HL-60/S4 treated with phorbol 12-myristate 13-acetate at 8.2 ng/mL for 4 days and 3 days (cell line): ENCODE data around the gene SLC16A10.

Source experiments
- in situ Hi-C: fragments of 300-500 bp; cut with MboI; formaldehyde crosslinking; loops from 2 replicates; pipeline ENCODE4 v1.15.0; 2022; ENCODE audit warnings: low sequenced_read_pairs

Gene SLC16A10

DNA sequence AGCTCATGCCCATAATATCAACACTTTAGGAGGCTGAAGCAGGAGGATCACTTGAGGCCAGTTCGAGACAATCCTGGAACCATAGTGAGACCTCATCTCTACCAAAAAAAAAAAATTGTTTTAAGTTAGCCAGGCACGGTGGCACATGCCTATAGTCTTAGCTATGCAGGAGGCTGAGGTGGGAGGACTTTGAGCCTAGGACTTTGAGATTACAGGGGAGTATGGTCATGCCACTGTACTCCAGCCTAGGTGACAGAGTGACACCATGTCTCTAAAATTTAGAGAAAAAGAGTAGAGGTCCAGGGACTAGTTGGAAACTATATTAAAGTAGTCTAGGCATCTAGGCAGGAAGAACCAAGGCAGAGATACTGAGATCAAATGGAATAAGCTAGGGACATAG is 121.6 kb downstream of the SLC16A10 start:
- in situ Hi-C loops: no loop called here

DNA sequence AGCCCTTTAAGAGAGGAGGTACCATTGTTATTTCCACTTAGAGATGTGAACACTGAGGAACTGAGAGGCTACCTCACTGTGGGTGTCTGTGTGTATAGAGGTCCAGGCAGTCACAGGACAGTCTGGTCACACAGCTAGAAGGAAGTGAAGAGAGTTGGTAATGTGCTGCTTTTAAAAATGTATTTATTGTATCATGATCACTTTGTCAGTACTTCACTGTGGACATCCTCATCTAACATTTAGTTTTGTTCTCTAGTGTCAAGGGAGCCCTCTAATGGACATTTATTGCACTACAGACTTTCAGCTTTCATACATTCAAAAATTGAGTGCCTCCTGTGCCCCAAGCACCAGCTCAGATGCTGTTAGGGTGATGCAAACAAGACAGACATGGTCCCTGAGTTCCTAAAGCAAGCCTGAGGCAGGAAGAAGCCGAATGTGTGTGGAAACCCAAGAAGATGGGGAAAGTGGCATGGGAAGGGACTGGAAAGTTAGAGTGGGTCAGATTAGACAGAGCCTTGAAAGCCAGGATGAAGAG is 123.0 kb downstream of the SLC16A10 start:
- in situ Hi-C loops: no loop called here

DNA sequence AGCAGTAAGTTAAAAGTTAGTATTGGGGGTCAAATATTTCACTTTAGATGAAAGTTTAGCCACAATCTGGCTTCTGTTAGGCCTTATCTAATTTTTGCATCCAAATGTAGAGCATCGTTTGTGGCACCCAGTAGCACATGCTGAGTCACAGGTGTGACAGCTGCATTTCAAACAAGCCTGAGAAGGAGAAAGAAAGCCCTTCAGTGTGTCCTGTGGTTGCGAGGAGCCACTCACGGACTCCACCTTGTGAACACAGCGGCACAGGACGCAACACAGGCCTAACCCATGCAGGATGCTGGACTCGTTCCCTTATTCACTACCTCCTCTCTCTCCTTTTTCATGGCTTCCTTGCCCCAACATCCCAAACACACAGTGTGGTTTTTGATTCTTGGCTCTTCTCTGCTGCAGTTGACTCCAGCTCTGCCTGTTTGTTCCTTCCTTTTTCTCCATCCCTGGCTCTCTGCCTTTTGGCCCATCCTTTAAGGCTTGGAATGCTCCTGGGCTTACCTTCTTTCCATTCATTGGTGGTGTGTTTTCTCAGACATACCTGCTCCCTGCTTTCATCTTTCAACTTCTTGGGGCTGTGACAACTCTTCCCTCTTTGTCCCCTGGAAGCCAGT is 124.2 kb downstream of the SLC16A10 start:
- in situ Hi-C loops: no loop called here

DNA sequence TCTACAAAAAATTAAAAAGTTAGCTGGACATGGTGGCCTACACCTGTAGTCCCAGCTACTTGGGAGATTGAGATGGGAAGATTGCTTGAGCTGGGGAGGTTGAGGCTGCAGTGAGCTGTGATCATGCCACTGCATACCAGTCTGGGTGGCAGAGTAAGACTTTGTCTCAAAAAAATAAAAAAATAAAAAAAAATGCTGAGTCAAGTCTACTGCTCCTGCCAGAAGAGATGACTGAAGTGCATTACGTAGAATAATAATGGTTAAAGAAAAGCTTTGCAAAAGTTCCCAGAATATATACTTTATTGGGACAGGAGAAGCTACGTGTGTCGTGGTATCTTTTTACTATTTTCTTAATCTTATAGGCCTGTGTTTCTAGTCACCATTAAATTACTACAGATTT is 125.3 kb downstream of the SLC16A10 start:
- in situ Hi-C loops: no loop called here

DNA sequence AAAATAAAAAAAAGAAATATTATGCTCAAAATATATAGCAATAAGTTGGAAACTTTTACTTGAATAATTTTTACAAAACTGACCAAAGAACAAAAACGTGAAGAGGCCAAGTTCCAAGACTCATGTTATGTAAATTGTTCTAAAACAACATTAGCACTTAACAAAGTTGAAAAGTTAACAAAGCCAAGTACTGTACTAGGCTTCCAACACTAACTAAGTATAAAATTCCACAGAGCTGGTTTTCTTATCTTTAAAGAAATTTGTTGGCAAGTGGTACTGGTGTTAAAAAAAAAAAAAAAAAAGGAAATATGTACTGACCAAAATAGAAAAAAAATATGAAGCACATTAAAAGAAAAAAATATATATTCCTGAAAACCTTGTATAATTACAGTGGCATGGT is 127.8 kb downstream of the SLC16A10 start:
- in situ Hi-C loops: no loop called here

DNA sequence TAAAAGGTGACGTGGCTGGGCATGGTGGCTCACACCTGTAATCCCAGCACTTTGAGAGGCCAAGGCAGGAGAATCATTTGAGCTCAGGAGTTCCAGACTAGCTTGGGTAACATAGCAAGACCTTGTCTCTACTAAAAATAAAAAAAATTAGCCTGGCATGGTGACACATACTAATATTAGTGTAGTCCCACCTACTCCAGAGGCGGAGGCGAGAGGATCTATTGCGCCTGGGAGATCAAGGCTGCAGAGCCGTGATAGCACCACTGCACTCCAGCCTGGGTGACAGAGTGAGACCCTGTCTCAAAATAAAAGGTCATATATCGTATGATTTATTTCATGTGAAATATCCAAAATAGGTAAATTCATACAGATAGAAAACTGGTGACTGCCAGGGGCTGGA is 132.5 kb downstream of the SLC16A10 start:
- in situ Hi-C loops: no loop called here

DNA sequence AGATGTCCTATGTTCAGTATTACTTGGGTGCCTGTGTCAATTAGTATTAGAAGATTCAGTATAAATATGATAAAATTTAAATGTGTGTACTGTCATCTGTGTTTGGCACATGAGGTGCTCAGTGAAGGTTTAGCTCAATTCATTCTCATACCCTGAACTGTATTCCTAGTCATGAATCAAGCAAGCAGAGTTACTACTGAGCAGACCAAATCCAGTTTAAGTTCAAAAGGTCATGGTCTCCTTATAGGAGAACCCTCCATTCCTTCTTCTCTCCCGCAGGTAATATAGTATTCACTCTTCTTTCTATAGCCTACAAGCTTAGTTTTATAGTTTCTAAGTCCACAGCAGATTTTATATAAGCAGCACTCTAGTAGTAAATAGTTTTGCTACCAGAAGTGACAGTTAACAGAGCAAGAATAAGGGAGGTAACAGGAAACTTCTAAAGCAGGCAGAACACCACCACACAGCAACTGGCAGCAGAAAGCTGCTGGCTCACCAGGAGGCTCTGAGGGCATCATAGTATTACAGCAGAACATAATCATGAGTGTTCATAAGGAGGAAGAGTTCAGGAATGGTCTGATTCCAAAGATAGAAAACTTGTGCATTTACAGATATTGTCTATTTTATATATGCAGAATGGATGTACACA is 133.2 kb downstream of the SLC16A10 start:
- in situ Hi-C loops: no loop called here

DNA sequence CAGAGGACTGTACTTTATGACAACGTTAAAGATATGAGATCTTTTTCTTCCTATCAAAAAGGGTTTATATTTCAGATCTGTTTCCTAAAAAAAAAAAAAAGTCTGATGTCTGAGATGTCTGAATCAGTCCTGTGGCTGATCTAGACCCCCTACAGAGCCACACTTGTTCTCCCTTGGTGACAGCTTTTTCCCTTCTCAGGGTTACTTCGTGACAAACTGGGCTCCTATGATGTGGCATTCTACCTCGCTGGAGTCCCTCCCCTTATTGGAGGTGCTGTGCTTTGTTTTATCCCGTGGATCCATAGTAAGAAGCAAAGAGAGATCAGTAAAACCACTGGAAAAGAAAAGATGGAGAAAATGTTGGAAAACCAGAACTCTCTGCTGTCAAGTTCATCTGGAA is 134.5 kb downstream of the SLC16A10 start:
- in situ Hi-C loops: no loop called here

DNA sequence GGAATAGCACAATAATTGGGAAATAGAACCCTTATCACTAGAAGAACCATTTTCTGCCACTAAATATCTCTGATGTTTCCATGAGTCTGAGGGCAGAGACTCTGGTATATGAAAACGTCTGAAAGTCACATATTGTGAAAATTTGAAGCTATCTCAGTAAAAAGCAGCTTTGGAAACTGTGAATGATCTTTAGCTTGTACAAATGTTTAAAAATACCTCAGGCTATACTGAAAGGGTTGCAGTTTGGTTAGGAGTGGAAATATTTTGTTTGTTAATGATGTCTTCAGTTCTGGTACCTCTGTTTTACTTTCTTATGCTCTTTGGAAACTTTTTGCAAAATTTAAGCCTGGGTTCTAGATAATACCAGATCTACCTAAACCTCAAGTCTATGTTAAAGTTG is 135.0 kb downstream of the SLC16A10 start:
- in situ Hi-C loops: no loop called here

DNA sequence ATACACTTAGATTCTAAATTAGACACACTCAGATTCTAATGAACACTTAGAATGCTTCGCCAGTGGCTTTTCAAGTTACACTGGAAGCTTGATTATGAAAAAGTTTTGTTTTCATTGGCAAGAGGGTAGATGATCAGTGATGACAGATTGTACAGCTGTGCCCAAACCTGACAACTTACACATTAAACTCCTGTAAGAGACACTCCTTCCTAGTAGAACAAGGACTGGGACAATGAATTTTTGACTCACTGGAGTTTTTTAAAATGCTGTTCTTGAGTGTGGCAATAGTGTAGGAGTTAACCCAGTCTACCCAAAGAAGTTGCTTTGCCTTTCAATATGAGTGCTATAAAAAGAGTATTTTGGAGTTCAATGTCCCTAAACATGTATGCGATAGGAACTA is 140.8 kb downstream of the SLC16A10 start:
- in situ Hi-C loops: no loop called here

DNA sequence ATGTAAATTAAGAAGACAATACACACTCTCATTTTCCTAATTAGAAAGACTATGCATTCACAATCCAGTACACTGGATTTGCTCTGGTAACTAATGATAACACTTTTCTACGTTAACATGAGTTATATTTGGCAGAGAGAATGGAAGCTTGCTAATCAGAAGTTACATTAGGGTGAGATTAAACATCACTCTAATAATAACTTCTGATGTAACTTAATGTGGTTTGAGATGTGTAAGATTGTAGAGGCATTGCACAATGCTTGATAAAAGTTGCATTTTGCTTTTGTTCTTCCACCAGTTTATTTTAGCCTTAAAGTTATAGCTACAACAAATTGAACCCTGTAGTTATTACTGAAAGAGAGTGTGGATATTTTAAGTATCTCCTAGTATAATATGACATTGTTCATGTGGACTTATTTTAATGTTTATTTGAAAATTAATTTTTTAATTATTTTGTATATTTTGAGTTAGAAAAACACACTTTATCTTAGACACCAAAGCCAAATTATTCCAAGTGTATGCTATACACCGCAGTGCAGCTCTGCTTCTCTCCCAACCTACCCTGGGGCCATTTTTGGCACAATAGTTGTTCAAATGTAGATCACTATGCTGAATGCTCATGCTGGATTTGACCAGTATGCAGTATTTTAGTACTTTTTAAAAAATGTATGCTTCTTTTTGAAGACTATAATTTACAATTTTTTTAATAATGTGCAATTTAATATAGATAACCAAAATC is 143.2 kb downstream of the SLC16A10 start:
- in situ Hi-C loops: no loop called here

DNA sequence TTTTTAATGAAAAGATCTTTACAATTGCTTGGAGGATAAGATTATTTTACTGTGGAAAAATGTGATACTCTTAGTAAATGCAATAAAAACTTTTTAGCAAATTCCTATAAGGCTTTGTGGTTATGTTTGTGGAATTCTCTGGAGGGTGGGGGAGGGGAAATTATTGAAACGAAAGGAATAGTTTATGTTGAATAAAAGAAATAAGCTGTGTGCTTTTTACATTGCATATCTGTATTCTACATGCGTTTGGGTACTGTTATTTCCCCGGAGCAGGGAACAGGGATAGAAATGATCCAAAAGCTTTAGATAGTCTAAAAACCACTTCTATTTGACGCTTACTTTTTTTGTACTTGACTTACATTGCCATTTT is 143.8 kb downstream of the SLC16A10 start:
- in situ Hi-C loops: no loop called here

DNA sequence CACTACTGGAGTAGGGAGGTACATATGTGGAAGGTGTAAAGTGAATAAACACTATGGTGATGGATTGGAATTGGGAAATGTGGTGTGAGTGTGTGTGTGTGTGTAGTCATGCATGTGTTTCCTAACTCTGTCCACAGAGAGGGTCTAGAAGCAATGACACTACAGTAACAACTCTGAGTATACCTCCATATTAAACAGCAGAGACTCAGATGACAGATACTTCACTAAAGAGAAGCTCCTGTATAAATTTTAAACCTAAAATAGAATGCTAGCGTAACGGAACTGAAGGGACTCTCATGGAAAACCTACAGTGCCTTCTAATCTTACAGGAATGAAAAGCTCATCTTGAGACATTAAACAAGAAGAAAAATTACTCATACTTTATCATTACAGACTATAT is 150.5 kb downstream of the SLC16A10 start:
- in situ Hi-C loops: no loop called here

DNA sequence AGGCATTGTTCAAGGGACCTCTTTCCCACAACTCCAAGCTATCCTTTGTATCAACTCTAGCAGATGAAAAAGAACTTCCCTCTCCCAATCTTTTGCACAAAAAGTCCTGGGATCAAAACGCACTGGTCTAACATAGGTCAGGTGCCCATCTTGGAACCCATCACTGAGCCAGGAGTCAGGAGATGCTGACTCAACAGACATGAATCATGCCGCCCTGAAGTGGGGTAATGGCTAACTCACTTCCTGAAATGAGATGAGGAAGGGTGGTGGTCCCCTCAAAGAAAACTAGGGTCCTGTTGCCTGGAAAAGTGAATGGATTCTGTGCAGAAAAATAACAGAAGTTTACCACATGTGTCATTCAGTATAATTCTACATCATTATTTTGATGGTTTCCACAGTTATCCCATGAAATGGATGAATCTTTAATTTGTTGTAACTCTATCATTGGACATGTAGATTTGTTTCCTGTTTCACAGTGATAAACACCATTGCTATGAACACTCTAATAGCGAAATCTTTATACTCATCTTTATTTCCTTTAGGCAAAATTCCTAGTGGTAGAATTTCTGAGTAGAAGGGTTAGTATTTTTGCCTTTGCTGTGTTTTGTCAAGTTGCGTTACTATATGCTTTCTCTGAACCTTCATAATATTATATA is 151.3 kb downstream of the SLC16A10 start:
- in situ Hi-C loops: no loop called here

DNA sequence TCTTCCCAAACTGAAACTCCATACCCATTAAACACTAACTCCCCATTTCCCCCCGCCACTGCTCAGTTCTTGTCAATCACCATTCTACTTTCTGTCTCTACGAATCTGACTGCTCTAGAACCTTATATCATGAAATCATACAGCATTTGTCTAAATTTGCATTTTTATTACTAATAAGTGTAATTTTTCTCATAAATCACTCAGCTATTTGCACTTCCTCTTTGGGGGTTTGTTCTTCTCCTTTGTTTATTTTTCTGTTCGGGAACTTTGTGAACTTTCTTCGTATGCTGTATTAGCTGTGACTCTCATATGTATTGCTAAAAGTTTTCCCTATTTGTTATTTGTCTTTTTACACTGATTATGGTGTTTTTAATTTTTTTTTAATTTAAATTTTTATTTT is 152.2 kb downstream of the SLC16A10 start:
- in situ Hi-C loops: no loop called here

DNA sequence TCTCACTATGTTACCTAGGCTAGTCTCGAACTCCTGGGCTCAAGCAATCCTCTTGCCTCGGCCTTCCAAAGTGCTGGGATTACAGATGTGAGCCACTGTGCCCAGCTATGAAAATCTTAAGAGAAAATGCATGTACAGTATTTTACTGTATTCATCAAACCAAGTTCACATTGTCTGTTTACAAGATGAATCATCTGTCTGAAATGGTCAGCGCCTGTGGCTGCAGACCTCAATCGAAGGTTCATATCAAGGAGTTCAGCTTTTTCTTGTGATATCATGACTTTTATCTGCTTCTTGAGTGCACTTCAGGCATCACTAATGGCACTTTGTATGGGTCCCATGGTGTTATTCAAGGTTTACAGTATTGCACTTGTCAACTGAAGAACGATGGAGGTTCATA is 155.1 kb downstream of the SLC16A10 start:
- in situ Hi-C loops: no loop called here

DNA sequence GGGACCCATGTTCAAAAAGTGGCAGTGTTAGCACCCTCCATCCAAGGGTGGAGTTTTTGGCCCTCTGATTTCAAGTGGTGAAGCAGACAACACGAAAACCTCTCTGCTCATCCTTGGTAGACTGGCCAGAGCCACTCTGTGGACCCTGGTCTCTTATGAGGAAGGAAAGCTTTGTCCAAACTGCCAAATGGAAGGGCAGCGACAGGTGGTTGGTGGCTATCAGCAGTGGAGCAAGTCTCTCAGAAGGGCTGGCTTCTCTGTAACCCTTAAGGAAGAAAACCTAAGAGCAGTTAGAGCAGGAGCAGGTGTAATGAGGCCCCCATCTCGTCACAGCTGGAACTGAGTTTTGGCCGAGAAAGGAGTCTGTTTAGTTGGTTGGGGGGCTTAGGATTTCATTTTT is 155.8 kb downstream of the SLC16A10 start:
- in situ Hi-C loops: no loop called here

DNA sequence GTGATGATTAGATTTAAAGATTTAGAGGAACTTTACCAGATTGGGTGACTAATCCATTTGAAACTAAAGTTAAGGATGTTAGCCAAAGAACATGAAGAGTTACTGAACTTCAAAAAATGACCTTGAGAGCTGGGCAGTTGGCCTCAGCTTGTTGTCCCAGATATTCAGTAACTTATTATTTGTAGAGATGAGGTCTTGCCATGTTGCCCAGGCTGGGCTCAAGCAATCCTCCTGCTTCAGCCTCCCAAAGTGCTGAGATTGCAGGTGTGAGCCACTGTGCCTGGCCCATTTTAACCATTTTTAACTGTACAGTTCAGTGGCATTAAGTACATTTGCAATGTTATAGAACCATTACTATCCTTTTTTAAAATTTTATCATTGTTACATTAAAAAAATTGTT is 161.5 kb downstream of the SLC16A10 start:
- in situ Hi-C loops: no loop called here

DNA sequence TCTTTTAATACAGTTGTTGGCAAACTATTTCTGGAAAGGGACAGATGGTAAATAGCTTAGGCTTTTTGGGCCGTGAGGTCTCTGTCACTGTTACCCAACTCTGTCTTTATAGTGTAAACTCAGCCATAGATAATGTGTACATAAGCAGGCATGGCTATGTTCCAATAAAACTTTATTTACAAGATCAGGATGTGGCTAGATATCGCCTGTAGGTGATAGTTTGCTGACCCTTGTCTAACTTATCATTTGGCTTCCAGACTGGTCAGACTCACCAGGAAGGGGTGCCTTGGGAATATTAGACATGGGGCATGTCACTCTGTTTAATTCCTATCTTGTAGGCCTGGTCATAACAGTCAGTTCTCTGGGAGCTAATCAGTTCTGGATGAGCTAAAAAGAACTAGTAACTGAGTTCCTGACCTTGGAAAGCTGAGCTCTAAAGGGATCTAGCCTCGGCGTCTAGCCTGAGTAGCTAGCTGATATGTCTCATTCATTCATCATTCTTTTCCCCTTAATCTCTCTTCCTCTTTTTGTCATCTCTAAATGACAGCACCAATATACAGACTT is 163.6 kb downstream of the SLC16A10 start:
- in situ Hi-C loops: no loop called here

DNA sequence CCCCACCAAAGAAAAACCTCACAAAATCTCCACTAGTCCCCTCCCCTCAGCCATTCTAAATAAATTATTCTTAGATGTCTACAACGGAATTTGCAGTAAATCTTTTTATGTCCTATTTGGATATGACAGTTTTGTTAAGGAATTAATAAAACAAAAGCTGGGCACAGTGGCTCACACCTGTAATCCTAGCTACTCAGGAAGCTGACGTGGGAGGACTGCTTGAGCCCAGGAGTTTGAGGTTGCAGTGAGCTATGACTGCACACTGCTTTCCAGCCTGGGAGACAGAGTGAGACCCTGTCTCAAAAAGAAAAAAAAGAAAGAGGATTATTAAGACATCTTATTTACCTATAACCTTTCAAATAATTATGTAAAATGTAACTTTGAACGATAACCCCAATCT is 165.4 kb downstream of the SLC16A10 start:
- in situ Hi-C loops: no loop called here

DNA sequence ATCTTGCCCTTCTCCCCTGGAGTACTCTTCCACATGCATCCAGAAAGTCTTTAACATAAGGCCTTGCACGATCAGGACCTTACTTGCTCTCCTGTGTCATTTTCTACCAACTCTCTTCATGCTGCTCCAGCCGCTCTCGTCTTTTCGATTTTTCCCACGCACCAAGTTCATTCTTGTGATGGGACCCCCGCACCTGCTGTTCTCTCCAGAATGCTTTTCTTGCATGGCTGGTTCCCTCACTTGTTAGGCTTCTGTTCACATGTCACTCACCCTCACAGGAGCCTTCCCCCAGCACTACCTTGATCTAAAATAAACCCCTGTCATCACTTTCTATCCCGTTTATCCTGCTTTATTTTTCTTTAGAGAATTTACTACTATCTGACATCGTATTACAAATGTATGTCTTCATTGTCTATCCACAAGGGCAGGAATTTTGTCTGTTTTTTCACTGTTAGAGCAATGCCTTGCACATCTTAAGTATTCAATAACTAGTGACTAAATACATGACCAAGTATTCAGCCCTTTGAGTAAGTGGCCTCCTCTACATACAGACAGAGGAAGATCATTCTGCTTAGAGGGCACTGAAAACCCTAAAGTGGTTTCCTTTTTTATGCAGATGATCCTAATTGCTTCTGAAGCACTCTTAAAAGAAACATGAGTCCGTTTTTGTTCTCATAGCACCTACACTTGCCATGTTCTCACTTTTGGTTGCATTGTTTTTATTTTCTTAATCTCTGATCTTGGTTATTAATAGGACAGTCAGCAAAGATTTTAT is 166.9 kb downstream of the SLC16A10 start:
- in situ Hi-C loops: no loop called here
